ENCODE results near the gene PTK6. TPM values are rescaled to one million over a fixed set of nuclear protein-coding genes. Genes with fewer than 3 reads are reported as not detected.
A peak's percentile ranks its signal among the peaks of the same experiment; 100 is the strongest.

The PTK6 gene
- polyA plus RNA-seq, 2 of the 4 experiments (the other 2 are of a cell fraction): 1.2 to 2.0 TPM

- TF ChIP-seq SMC3 (IDR thresholded peaks at IDR 0.05) (peak; percentile 30; the same call in 1 of the 3 replicates), RAD21 (conservative IDR thresholded peaks at IDR 0.05 in 1 of 2, IDR thresholded peaks at IDR 0.05 in 1 of 2) (peak; percentile 54 to 75), PBX3 (IDR thresholded peaks at IDR 0.05) (no peak), FOSB (CRISPR knock-in tag; IDR thresholded peaks at IDR 0.05) (no peak), BHLHE40 (IDR thresholded peaks at IDR 0.05; ENCODE audit: low read depth, low read length) (no peak), HMGXB4 (CRISPR knock-in tag; IDR thresholded peaks at IDR 0.05; ENCODE audit: borderline replicate concordance) (no peak), E2F6 (IDR thresholded peaks at IDR 0.05; ENCODE audit: borderline replicate concordance, low read depth) (no peak)
- TF ChIP-seq, protein P1, sequence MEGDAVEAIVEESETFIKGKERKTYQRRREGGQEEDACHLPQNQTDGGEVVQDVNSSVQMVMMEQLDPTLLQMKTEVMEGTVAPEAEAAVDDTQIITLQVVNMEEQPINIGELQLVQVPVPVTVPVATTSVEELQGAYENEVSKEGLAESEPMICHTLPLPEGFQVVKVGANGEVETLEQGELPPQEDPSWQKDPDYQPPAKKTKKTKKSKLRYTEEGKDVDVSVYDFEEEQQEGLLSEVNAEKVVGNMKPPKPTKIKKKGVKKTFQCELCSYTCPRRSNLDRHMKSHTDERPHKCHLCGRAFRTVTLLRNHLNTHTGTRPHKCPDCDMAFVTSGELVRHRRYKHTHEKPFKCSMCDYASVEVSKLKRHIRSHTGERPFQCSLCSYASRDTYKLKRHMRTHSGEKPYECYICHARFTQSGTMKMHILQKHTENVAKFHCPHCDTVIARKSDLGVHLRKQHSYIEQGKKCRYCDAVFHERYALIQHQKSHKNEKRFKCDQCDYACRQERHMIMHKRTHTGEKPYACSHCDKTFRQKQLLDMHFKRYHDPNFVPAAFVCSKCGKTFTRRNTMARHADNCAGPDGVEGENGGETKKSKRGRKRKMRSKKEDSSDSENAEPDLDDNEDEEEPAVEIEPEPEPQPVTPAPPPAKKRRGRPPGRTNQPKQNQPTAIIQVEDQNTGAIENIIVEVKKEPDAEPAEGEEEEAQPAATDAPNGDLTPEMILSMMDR (IDR thresholded peaks at IDR 0.05): peak; percentile 38
- no peaks in the 10 kb centered on the region for H3K9me3 ChIP-seq
- CTCF ChIA-PET: interaction anchor here (0.7 to 2.2 kb wide), 11 partner anchors 13 to 378 kb away, joined by 3 to 8 read pairs (median 3); partner anchors contain the start of genes FNDC11 and PTK6
- peak; percentile 65 to 79 for ATAC-seq
- FAIRE-seq: no peak
- POLR2A ChIA-PET: no interaction called here
- H3K27ac ChIP-seq: peak overlapping the region in 1 of 2 experiments; percentile 18; a peak in 1 of 6 replicates
- 59% methylated on average over 12 of the region's 12 CpGs for WGBS (ENCODE audit: missing lambda C conversion rate)
- no peaks in the 10 kb centered on the region for H3K4me1 ChIP-seq
- H3K4me3 ChIP-seq: no peak overlapping the region
- H3K4me2 ChIP-seq: no peak overlapping the region
- DNase-seq (ENCODE audit: low read depth in 1 of 2, low spot score in 1 of 2): peak; percentile 42 to 53
Measured at GRCh38 chr20:63580796-63581461, 43.8 kb upstream of the PTK6 start.

DNA sequence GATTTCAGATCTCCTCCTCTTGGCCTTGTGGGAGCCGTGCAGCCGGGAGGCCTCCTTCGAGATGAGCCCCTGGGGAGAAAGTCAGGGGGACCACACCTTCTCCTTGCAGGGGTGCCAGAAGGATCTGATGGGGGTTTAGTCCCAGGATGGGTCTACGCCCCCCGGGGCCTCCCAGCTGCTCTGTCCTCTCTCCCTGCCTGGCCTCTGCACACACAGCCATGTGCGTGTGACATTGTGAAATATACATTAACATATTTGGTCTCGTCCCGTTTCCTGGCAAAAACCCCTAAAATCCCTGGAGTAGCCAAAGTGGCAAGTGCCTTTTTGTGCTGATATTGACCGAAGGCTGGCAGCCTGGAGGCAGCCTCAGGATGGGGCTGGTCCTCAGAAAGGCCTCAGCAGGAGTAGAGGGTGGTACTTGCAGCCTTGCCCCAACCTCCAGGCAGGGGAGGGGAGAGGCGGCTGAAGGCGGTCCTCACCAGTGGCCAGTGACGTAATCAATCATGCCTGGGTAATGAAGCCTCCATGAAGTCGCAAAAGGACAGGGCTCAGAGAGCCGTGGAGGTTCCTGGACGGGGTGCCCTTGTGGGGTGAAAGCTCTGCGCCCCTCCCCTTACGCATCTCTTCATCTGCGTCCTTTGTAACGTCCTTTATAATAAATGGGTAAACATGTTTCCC lies 42.0 kb upstream of the PTK6 start:
- ATAC-seq (no peak), FAIRE-seq (no peak), DNase-seq (ENCODE audit: low read depth in 1 of 2, low spot score in 1 of 2) (no peak)
- ChIA-PET POLR2A (no interaction called here), CTCF (interaction anchor here (0.9 to 1.3 kb wide), 2 partner anchors 395 to 542 kb away, joined by 3 to 5 read pairs; no protein-coding TSS in a partner anchor)
- no peaks in the 10 kb centered on the region for H3K9me3 ChIP-seq
- H3K4me1 ChIP-seq: peaks cover 14% of the 10 kb centered on the region; the same call in 2 of the 3 replicates
- H3K27ac ChIP-seq: no peak overlapping the region
- TF ChIP-seq FOSB (CRISPR knock-in tag; IDR thresholded peaks at IDR 0.05): no peak
- TF ChIP-seq, protein P1 (IDR thresholded peaks at IDR 0.05): no peak
- no peak for TF ChIP-seq MYC (IDR thresholded peaks at IDR 0.05; ENCODE audit: borderline replicate concordance, low read length)
- TF ChIP-seq BHLHE40 (IDR thresholded peaks at IDR 0.05; ENCODE audit: low read depth, low read length): no peak
- no peak for TF ChIP-seq EP300 (IDR thresholded peaks at IDR 0.05)
- no peak for TF ChIP-seq HOXB13 (CRISPR knock-in tag; IDR thresholded peaks at IDR 0.05; ENCODE audit: low read depth)
- no peak for TF ChIP-seq KDM1A (IDR thresholded peaks at IDR 0.05; ENCODE audit: low read depth)
- TF ChIP-seq FOXS1 (CRISPR knock-in tag; IDR thresholded peaks at IDR 0.05): no peak
- no peak for TF ChIP-seq RCOR1 (IDR thresholded peaks at IDR 0.05; ENCODE audit: low read depth, low read length)
- no peak for TF ChIP-seq HOXB5 (CRISPR knock-in tag; IDR thresholded peaks at IDR 0.05)
- no peak for TF ChIP-seq TFCP2L1 (CRISPR knock-in tag; IDR thresholded peaks at IDR 0.05)
- no peak for TF ChIP-seq RNF2 (IDR thresholded peaks at IDR 0.05; ENCODE audit: borderline replicate concordance, low read depth)
- no peak for TF ChIP-seq CHD4 (IDR thresholded peaks at IDR 0.05; ENCODE audit: borderline replicate concordance)
- no peak for TF ChIP-seq PHF8 (IDR thresholded peaks at IDR 0.05; ENCODE audit: borderline replicate concordance, low read depth)
- H3K4me2 ChIP-seq: no peak overlapping the region
- no peak overlapping the region for H3K4me3 ChIP-seq
- 63% methylated on average over 19 of the region's 19 CpGs for WGBS (ENCODE audit: missing lambda C conversion rate)

All from A549 (cell line).